Measurements from ENCODE around the gene DDAH1. TPM values are rescaled to one million over a fixed set of nuclear protein-coding genes. Genes with fewer than 3 reads are reported as not detected.

DDAH1 gene
- polyA plus RNA-seq, 2 of the 4 experiments (the other 2 are of a cell fraction), result 5.7 to 12.6 TPM

- no peak for ATAC-seq
- no peak for TF ChIP-seq KDM1A (IDR thresholded peaks at IDR 0.05; ENCODE audit: low read depth)
- TF ChIP-seq BHLHE40 (IDR thresholded peaks at IDR 0.05; ENCODE audit: low read depth, low read length), result no peak
- TF ChIP-seq GATA3 (IDR thresholded peaks at IDR 0.05; ENCODE audit: borderline replicate concordance), result no peak
- no peak for TF ChIP-seq HOXB5 (CRISPR knock-in tag; IDR thresholded peaks at IDR 0.05)
- TF ChIP-seq RFX5 (IDR thresholded peaks at IDR 0.05), result no peak
- no peak for TF ChIP-seq ZNF302 (CRISPR knock-in tag; IDR thresholded peaks at IDR 0.05)
- no peak for TF ChIP-seq REST (IDR thresholded peaks at IDR 0.05)
- no peak for TF ChIP-seq RNF2 (IDR thresholded peaks at IDR 0.05; ENCODE audit: borderline replicate concordance, low read depth)
- TF ChIP-seq CHD4 (IDR thresholded peaks at IDR 0.05; ENCODE audit: borderline replicate concordance), result no peak
- no peak for TF ChIP-seq NR3C1 (IDR thresholded peaks at IDR 0.05)
- TF ChIP-seq HDAC2 (IDR thresholded peaks at IDR 0.05), result no peak
- TF ChIP-seq BCL3 (IDR thresholded peaks at IDR 0.05), result no peak
- TF ChIP-seq POLR2A (IDR thresholded peaks at IDR 0.05; ENCODE audit: low read length), result no peak
- WGBS (ENCODE audit: missing lambda C conversion rate), result 81% methylated on average over 4 of the region's 4 CpGs
- ChIA-PET CTCF (interaction anchor here (0.7 to 1.3 kb wide), 3 partner anchors 53 to 89 kb away, joined by 3 to 5 read pairs (median 3); no protein-coding TSS in a partner anchor), POLR2A (interaction anchor here (0.7 kb wide), 1 partner anchor 998 kb away, joined by 4 read pairs; the partner anchor contains the start of gene ODF2L)
- Histone ChIP-seq H3K27ac (no peak overlapping the region), H3K4me2 (no peak overlapping the region), H3K4me3 (no peak overlapping the region), H3K9me3 (no peaks in the 10 kb centered on the region), H3K4me1 (no peaks in the 10 kb centered on the region)
- no peak for DNase-seq (ENCODE audit: low read depth in 1 of 2, low spot score in 1 of 2)
- FAIRE-seq, result no peak
Measured at GRCh38 chr1:85397490-85398032, 67.4 kb downstream of the DDAH1 start.

DNA sequence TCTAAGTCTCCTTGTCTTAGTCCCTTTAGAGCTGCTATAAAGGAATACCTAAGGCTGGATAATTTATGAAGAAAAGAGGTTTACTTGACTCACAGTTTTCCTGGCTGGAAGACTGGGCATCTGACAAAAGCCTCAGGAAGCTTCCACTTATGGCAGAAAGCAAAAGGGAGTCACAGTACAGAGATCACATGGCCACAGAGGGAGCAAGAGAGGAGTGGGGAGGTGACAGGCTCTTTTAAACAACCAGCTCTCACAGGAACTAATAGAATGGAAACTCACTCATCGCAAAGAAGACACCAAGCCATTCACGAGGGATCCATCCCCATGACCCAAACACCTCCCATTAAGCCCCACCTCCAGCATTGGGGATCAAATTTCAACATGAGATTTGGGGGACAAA is 68.8 kb downstream of the DDAH1 start:
- no peak overlapping the region for H3K4me3 ChIP-seq
- DNase-seq (ENCODE audit: low read depth in 1 of 2, low spot score in 1 of 2) (no peak), FAIRE-seq (no peak), ATAC-seq (no peak)
- no peaks in the 10 kb centered on the region for H3K4me1 ChIP-seq
- WGBS (ENCODE audit: missing lambda C conversion rate), result 89% methylated on average over 2 of the region's 2 CpGs
- H3K9me3 ChIP-seq, result no peaks in the 10 kb centered on the region
- CTCF ChIA-PET, result interaction anchor here (1.5 kb wide), 1 partner anchor 88 kb away, joined by 6 read pairs; no protein-coding TSS in a partner anchor
- no peak overlapping the region for H3K27ac ChIP-seq
- POLR2A ChIA-PET, result no interaction called here
- no peak for TF ChIP-seq RCOR1 (IDR thresholded peaks at IDR 0.05; ENCODE audit: low read depth, low read length)
- no peak for TF ChIP-seq KDM5A (IDR thresholded peaks at IDR 0.05)
- TF ChIP-seq FOXS1 (CRISPR knock-in tag; IDR thresholded peaks at IDR 0.05), result no peak
- no peak for TF ChIP-seq NPAS2 (CRISPR knock-in tag; IDR thresholded peaks at IDR 0.05; ENCODE audit: borderline replicate concordance)
- no peak overlapping the region for H3K4me2 ChIP-seq

DNA sequence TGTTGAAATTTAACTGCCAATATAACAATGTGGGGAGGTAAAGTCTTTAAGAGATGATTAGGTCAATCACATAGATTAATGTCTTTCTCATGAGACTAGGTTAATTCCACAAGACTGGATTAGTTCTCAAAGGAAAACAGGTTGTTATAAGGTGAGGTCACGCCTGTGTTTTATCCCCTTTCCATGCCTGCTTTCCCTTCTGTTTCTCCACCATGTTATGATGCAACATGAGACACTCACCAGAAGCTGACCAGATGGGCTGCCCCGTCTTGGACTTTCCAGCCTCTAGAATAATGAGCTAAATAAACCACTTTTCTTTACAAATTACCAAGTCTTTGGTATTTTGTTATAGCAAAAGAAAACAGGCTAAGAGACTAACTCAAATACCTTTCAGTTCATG is 70.8 kb downstream of the DDAH1 start:
- DNase-seq (ENCODE audit: low read depth in 1 of 2, low spot score in 1 of 2), result no peak
- POLR2A ChIA-PET, result no interaction called here
- WGBS (ENCODE audit: missing lambda C conversion rate), result 93% methylated on average over 2 of the region's 2 CpGs
- Histone ChIP-seq H3K27ac (no peak overlapping the region), H3K4me2 (no peak overlapping the region), H3K4me3 (no peak overlapping the region), H3K4me1 (no peaks in the 10 kb centered on the region), H3K9me3 (no peaks in the 10 kb centered on the region)
- no peak for FAIRE-seq
- CTCF ChIA-PET, result interaction anchor here (1.4 to 2.2 kb wide), 2 partner anchors 53 to 86 kb away, joined by 3 to 8 read pairs; no protein-coding TSS in a partner anchor
- TF ChIP-seq KDM1A (IDR thresholded peaks at IDR 0.05; ENCODE audit: low read depth) (no peak), NPAS2 (CRISPR knock-in tag; IDR thresholded peaks at IDR 0.05; ENCODE audit: borderline replicate concordance) (no peak), ZC3H11A (IDR thresholded peaks at IDR 0.05) (no peak), POLR2A (IDR thresholded peaks at IDR 0.05; ENCODE audit: low read length) (no peak), NR3C1 (IDR thresholded peaks at IDR 0.05) (no peak), FOXS1 (CRISPR knock-in tag; IDR thresholded peaks at IDR 0.05) (no peak), ESRRA (IDR thresholded peaks at IDR 0.05; ENCODE audit: borderline replicate concordance, low read length) (no peak), ZSCAN20 (CRISPR knock-in tag; IDR thresholded peaks at IDR 0.05) (no peak), EP300 (IDR thresholded peaks at IDR 0.05) (no peak)
- TF ChIP-seq, protein P1, sequence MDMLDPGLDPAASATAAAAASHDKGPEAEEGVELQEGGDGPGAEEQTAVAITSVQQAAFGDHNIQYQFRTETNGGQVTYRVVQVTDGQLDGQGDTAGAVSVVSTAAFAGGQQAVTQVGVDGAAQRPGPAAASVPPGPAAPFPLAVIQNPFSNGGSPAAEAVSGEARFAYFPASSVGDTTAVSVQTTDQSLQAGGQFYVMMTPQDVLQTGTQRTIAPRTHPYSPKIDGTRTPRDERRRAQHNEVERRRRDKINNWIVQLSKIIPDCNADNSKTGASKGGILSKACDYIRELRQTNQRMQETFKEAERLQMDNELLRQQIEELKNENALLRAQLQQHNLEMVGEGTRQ (IDR thresholded peaks at IDR 0.05), result no peak
- TF ChIP-seq, protein P2, sequence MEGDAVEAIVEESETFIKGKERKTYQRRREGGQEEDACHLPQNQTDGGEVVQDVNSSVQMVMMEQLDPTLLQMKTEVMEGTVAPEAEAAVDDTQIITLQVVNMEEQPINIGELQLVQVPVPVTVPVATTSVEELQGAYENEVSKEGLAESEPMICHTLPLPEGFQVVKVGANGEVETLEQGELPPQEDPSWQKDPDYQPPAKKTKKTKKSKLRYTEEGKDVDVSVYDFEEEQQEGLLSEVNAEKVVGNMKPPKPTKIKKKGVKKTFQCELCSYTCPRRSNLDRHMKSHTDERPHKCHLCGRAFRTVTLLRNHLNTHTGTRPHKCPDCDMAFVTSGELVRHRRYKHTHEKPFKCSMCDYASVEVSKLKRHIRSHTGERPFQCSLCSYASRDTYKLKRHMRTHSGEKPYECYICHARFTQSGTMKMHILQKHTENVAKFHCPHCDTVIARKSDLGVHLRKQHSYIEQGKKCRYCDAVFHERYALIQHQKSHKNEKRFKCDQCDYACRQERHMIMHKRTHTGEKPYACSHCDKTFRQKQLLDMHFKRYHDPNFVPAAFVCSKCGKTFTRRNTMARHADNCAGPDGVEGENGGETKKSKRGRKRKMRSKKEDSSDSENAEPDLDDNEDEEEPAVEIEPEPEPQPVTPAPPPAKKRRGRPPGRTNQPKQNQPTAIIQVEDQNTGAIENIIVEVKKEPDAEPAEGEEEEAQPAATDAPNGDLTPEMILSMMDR (IDR thresholded peaks at IDR 0.05), result no peak
- no peak for ATAC-seq
